SK-N-SH (cell line): ENCODE measurements around the gene PPP1R11.

Experiments used
- EP300 ChIP-seq, 2 experiments: IDR thresholded peaks; 2 replicates each; pipeline versions ENCODE4 v1.4.0 to v1.6.1; 2012; ENCODE audit warnings: borderline replicate concordance in 1 of 2, low read depth in 1 of 2, low read length in 1 of 2
- FOXM1 ChIP-seq: IDR thresholded peaks from 2 replicates; pipeline ENCODE4 v1.4.0; 2012; ENCODE audit warnings: low read depth, mild to moderate bottlenecking
- MXI1 ChIP-seq: IDR thresholded peaks from 2 replicates; pipeline ENCODE4 v1.6.1; 2012; ENCODE audit warnings: mild to moderate bottlenecking, low read depth, low read length, improper control_type of control experiment
- POLR2AphosphoS5 ChIP-seq: IDR thresholded peaks from 2 replicates; pipeline ENCODE4 v1.6.1; 2012; ENCODE audit warnings: low read depth, low read length
- RAD21 ChIP-seq: IDR thresholded peaks from 2 replicates; pipeline ENCODE4 v1.6.1; 2012; ENCODE audit warnings: mild to moderate bottlenecking, low read length
- SMC3 ChIP-seq: IDR thresholded peaks from 2 replicates; pipeline ENCODE4 v1.6.1; 2012; ENCODE audit warnings: low read depth, low read length, improper control_type of control experiment
- TAF1 ChIP-seq: IDR thresholded peaks from 2 replicates; pipeline ENCODE4 v1.6.1; 2012; ENCODE audit warnings: low read depth, mild to moderate bottlenecking, low read length, moderate library complexity, borderline replicate concordance
- TEAD4 ChIP-seq: IDR thresholded peaks from 2 replicates; pipeline ENCODE4 v1.4.0; 2012; ENCODE audit warnings: mild to moderate bottlenecking, borderline replicate concordance; ENCODE audit not compliant: insufficient read depth
- YY1 ChIP-seq: IDR thresholded peaks from 2 replicates; pipeline ENCODE4 v1.4.0; 2012; ENCODE audit warnings: low read depth, mild to moderate bottlenecking
- TF ChIP-seq, protein P1 (sequence below): fragments of 150-350 bp; IDR thresholded peaks from 2 replicates; pipeline ENCODE4 v1.6.1; 2017; ENCODE audit warnings: antibody characterized with exemption, low read length, low read depth, borderline replicate concordance
- TF ChIP-seq, protein P2 (sequence below): fragments of 150-350 bp; IDR thresholded peaks from 2 replicates; pipeline ENCODE4 v1.6.1; 2016; ENCODE audit warnings: mild to moderate bottlenecking, low read depth, low read length
- TF ChIP-seq, protein P3 (sequence below): fragments of 200-600 bp; sonication (generic); IDR thresholded peaks from 2 replicates; pipeline ENCODE4 v1.6.1; 2017; ENCODE audit warnings: antibody characterized with exemption, mild to moderate bottlenecking, moderate library complexity
- TF ChIP-seq, protein P4 (sequence below): IDR thresholded peaks from 2 replicates; pipeline ENCODE4 v1.4.0; 2012; ENCODE audit warnings: low read depth

DNA sequence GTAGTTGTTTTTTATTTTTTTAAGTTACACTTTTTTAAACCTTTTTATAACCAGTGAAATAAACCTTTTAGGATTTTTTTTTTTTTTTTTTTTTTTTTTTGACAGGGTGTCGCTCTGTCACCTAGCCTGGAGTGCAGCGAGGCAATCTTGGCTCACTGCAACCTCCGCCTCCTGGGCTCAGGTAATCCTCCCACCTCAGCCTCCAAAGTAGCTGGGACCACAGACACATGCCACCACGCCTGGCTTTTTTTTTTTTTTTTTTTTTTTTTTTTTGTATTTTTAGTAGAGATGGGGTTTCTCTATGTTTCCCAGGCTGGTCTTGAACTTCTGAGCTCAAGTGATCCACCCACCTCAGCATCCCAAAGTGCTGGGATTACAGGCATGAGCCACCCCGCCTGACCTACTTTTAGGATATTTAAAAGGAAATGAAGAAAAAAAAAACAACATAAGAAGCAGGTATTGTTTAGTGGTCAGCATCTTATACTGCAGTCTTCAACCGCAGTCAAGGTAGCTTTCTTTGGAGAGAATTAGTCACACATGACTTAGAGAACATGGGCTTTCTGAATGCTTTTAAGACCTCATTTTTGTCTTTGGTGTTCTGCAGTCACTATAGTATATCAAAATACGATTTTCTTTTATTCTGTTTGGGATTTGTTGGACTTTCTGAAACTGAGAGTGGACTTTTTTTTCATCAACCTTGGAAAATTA is 4.4 kb upstream of the PPP1R11 start:
- TF ChIP-seq TAF1 (no peak), FOXM1 (no peak), RAD21 (no peak), EP300 (IDR thresholded peaks at IDR 0.05; ENCODE audit: borderline replicate concordance in 1 of 2, low read depth in 1 of 2, low read length in 1 of 2) (no peak), YY1 (no peak), POLR2AphosphoS5 (no peak), SMC3 (no peak), MXI1 (no peak), TEAD4 (no peak)
- TF ChIP-seq, protein P1, sequence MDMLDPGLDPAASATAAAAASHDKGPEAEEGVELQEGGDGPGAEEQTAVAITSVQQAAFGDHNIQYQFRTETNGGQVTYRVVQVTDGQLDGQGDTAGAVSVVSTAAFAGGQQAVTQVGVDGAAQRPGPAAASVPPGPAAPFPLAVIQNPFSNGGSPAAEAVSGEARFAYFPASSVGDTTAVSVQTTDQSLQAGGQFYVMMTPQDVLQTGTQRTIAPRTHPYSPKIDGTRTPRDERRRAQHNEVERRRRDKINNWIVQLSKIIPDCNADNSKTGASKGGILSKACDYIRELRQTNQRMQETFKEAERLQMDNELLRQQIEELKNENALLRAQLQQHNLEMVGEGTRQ: no peak
- TF ChIP-seq, protein P2, sequence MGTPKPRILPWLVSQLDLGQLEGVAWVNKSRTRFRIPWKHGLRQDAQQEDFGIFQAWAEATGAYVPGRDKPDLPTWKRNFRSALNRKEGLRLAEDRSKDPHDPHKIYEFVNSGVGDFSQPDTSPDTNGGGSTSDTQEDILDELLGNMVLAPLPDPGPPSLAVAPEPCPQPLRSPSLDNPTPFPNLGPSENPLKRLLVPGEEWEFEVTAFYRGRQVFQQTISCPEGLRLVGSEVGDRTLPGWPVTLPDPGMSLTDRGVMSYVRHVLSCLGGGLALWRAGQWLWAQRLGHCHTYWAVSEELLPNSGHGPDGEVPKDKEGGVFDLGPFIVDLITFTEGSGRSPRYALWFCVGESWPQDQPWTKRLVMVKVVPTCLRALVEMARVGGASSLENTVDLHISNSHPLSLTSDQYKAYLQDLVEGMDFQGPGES: no peak
- TF ChIP-seq, protein P3, sequence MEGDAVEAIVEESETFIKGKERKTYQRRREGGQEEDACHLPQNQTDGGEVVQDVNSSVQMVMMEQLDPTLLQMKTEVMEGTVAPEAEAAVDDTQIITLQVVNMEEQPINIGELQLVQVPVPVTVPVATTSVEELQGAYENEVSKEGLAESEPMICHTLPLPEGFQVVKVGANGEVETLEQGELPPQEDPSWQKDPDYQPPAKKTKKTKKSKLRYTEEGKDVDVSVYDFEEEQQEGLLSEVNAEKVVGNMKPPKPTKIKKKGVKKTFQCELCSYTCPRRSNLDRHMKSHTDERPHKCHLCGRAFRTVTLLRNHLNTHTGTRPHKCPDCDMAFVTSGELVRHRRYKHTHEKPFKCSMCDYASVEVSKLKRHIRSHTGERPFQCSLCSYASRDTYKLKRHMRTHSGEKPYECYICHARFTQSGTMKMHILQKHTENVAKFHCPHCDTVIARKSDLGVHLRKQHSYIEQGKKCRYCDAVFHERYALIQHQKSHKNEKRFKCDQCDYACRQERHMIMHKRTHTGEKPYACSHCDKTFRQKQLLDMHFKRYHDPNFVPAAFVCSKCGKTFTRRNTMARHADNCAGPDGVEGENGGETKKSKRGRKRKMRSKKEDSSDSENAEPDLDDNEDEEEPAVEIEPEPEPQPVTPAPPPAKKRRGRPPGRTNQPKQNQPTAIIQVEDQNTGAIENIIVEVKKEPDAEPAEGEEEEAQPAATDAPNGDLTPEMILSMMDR: no peak
- TF ChIP-seq, protein P4, sequence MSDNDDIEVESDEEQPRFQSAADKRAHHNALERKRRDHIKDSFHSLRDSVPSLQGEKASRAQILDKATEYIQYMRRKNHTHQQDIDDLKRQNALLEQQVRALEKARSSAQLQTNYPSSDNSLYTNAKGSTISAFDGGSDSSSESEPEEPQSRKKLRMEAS: no peak
